ENCODE data around the gene FGF14.

Gene FGF14

DNA sequence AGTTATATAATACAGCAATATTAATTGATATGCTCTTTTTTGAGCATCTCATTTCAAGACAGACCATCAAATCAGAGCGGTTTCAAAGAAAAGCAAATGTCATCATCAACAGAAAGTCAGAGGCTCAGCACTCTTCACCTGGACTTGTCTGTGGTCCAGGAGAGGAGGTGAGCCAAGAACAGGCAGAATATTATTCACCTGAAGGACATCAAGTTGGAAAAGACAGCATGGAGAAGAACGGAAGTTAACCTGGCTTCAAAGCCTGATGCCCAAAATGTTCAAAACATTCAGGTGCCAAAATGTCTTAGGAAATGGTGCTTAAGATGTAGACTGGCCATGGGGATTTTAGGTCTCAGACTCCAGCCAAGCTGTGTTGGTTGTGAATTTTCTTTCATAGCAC is 40.7 kb downstream of the FGF14 start:
- no peak for DNase-seq

DNA sequence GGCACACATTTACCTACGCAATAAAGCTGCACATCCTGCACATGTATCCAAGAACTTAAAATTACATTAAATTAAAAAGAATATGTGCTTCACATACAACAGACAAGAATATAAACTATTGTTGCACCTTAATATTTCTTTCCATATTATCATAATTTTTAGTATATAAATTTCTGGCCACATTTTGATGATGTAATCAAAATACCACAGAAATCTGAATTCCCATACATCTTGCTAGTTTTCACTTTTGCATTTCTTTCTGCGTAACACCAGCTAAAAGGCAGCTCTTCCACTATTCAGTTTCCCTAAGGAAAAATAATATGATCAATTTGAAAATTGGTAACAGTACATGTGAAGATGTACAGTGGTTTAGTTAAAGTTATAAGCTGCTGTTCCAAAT is 42.6 kb downstream of the FGF14 start:
- DNase-seq, result no peak

GRCh38 chr13:102355251-102355650 is 46.6 kb downstream of the FGF14 start:
- no peak for DNase-seq

- no peak for DNase-seq
Measured at GRCh38 chr13:102354011-102354410, 47.8 kb downstream of the FGF14 start.

DNA sequence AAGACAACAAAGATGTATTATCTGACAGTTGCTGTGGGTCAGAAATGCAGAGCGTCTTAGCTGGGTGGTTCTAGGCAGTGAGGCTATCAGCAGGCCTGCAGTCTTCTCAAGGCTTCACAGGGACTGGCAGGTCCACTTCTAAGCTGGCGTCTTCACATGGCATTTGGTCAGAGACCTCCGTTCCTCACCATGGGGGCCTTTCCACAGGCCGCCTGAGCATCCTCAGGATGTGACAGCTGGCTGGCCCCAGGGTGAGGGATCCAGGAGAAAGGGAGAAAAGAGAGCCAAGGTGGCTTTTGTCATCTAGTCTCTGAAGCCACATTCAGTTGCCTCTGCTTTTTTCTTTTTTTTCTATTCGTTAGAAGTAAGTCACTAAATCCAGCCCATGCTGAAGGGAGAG is 50.3 kb downstream of the FGF14 start:
- DNase-seq, result no peak

DNA sequence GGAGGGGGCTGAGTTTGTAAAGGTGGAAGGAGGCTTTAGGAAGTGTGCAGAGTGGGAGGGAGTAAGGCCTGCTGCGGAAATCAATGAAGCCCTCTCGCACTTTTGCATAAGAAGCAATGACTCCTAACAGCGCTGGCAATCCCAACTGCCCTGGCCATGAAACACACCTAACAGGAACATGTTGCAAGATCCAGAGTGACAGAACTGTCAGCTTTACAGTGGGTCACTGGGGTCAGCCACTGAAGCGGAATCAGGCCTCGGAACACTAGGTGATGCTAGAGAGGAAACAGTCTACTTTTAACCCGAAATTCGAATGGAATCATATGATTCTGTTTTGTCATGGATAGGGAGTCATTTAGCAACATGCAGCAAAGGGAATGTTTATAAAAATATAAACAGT is 54.4 kb downstream of the FGF14 start:
- no peak for DNase-seq

GRCh38 chr13:102346769-102347168 is 55.1 kb downstream of the FGF14 start:
- no peak for DNase-seq

GRCh38 chr13:102344410-102344809 is 57.4 kb downstream of the FGF14 start:
- DNase-seq, result no peak

DNA sequence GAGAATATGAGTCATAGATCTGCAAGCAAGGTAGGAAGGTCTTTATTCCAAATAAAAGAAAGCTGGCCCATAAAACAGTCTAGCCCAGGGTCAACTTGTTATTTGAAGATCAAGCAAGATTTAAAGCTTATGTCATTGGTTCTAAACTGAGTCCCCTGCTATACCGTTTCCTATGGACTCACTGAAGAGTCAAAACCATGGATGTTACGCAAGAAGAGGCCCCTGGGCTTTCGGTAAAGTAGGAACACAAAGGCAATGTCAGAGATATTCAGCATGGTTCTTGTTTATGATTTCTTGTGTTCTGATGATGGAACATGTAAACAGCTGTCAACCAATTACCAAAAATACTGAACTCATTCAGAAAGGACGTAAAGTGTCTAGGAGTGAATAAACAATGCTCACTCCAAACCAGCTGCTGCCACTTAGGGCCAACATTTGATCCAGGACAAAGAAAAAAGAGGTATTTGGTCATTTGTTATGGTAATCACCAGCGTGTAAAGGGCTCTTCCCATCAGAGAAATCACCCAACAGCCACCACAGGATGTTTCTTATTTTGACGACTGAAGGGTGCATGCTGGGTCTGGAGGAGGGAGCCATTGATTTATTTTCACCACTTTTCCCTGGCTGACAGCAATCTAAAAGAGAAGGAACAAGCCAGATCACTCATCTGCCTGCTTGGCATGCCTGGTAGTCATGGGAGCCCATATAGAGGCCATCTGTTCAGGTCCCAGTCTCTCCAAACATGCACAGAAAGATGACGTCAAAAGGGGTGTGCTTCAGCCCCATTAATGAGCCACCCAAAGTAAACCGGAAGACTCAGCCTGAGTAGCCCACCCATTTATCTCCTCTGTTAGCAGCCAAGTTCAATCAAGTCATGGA is 68.3 kb downstream of the FGF14 start:
- no peak for DNase-seq

DNA sequence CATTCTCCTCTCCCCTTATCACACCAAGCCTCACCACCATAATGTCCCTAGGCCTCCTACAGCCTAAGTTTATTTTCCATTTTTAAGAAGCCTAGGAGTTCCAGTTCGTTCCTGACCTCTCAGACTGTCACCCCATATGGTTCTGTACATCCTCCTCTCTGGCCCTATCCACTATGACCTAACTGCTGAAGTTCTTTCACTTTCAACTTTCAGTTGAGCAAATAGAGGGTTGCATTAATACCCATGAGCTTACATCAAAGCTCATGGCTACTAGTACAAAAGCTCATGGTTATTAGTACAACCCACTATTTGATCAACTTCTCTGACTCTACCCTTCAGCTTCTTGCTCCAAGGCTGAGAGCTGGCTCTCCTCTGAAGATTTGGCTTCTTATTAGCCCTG is 72.9 kb downstream of the FGF14 start:
- no peak for DNase-seq

DNA sequence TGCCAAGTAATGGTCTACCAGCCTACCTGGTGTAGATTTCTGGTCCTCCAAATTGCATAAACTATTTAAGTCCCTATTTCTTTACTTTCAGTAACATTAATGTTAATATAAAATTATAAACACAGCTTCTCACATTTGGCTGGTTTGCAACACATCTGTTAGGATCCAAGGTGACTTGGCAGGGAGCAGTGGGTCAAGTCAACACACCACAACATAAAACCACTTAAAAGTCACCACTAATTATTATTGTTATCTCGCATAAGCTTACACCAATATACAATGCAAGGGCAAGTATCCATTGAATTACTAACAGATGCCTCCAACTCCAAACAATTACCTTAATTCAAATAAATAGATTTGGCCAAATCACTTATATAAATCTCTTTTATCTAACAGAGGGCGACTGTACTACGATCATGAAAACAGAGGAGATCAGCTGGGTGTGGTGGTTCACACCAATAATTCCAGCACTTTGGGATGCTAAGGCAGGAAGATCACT is 74.7 kb downstream of the FGF14 start:
- DNase-seq, result no peak

DNA sequence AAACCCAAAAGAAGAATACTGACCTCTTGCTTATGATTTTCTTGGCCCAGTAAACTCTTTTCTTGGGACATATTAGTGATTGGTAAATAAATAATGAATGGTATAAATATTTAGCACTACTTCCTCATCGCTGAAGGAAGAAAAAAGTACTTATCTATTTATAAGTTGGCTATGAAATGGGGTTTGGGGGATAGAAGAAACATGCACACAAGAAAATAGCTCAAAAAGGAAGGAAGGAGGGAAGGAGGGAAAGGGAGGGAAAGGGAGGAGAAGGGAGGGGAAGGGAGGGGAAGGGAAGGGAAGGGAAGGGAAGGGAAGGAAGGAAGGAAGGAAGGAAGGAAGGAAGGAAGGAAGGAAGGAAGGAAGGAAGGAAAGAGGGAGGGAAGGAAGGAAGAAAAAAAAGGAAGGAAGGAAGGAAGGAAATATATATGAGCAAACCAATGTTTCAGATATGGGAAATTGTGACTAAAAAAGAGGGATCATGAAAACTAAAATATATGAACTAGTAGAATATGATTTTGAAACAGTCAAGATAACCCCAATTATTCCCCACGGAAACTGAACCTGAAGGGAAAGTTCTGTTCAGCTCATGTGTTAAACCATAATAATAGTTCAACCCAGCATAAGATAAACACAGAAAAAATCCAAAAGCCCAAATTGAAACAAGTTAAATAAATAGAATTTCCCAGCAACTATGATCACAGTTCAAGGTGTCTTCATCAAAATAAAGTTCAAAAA is 75.3 kb downstream of the FGF14 start:
- no peak for DNase-seq

- no peak for DNase-seq
Measured at GRCh38 chr13:102325321-102325720, 76.5 kb downstream of the FGF14 start.

- no peak for DNase-seq
Measured at GRCh38 chr13:102323505-102323904, 78.3 kb downstream of the FGF14 start.

GRCh38 chr13:102323012-102323411 is 78.8 kb downstream of the FGF14 start:
- no peak for DNase-seq

DNA sequence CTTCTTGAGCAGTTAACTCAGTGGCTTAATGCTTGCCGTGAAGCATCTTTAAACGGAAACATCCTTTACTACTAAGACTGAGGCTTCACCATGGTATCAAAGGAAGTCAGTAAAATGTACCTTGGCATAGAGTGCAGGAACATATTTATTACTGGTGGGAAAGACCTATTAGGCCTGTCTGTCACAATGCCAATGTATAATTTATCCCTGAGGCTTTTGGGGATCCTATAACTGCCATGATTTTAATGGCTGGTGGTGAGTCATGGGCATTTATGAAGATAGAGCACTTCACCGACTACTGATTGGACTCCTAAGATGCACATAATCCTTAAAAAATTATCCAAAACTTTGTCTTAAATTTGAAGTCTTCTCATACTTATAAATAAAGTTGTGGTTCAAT is 79.6 kb downstream of the FGF14 start:
- no peak for DNase-seq

DNA sequence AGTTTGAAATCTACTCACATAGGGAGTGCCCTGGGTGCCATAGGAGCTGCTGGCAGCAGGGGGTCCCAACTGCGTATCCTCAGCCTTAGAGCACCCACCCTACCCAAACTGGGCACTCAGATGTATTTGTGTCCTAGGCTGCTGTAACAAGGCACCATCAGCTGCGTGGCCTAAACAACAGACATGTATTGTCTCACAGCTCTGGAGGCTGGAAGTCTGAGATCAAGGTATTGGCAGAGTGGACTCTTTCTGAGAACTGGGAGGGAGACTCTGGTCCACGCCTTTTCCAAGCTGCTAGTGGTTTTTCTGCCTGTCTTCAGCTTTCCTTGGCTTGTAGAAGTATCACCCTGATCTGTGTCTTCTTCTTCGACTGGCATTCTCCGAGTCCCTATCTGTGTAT is 83.6 kb downstream of the FGF14 start:
- no peak for DNase-seq

- DNase-seq, result no peak
Measured at GRCh38 chr13:102317593-102317992, 84.3 kb downstream of the FGF14 start.

DNA sequence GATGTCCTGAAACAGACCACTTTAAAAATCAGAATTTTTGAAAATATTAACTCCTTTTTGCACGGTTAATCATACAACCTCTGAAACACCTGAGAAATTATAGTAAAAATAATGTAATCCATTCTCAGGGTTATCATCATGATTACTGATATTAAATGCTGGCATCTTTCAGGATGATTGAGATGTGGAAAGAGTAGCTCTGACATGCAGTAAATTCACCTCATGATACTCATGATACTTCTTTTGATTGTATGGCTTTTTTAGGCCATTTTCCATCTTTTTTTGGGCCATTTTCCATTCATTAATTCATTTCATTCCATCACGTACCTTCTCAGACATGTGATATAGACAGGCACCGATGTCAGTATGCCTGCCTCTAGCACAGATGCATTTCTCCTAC is 85.1 kb downstream of the FGF14 start:
- DNase-seq, result no peak

DNA sequence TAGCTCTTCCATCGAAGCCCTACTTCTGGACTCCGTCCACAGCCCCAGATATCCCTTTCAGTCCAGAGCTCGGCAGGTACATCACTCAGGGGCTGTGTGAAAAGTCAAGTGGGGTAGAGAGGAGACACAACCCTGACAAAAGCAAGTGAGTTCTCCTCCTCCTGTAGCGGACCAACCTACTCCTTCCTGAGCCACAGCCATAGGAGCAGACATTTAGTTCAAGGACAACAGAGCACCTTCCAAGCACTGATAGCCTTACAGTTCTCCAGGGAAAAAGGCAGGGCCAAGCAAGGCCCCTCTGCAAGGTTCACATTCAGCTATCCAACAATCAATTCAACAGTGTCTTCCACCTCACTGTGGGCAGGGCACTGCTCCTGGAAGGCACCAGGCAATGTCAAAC is 89.0 kb downstream of the FGF14 start:
- DNase-seq, result no peak

DNA sequence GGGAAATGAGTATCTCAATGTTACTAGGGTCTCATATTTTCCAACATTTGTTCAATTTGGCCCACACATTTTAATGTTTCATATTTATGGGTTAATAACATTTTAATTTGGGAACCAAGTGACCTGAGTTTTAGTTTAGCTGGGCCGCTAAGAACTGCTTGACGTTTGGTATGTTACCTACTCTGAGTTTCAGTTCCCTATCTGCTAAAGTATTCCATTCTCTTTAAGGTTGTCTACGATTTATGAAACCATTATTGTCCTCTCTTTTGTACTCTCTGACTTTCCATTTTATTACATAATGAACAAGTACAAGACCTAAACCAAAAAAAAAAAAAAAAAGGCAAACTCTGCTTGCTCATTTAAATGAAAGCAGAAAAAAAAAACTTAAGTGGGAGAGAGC is 89.9 kb downstream of the FGF14 start:
- no peak for DNase-seq

- no peak for DNase-seq
Measured at GRCh38 chr13:102311419-102311796, 90.4 kb downstream of the FGF14 start.

- no peak for DNase-seq
Measured at GRCh38 chr13:102310691-102311418, 91.0 kb downstream of the FGF14 start.

- DNase-seq, result no peak
Measured at GRCh38 chr13:102309110-102309509, 92.7 kb downstream of the FGF14 start.
